GM12892 (cell line): Measurements from ENCODE around the gene PLSCR3.

ENCODE experiments used
- DNase-seq: peaks from one replicate; pipeline ENCODE4 v3.0.0; 2011; ENCODE audit not compliant: insufficient read length
- FAIRE-seq: peaks from 2 replicates; lab custom pipeline; 2011; peaks lifted over from hg19 to GRCh38; lab: Jason Lieb, UNC
- POLR2A ChIP-seq: IDR thresholded peaks from 2 replicates; pipeline ENCODE4 v1.6.1; 2011; ENCODE audit warnings: low read depth, low read length, control low read depth
- POLR2AphosphoS5 ChIP-seq: IDR thresholded peaks from 2 replicates; pipeline ENCODE4 v1.6.1; 2011; ENCODE audit warnings: low read depth, low read length, control low read depth
- TAF1 ChIP-seq: IDR thresholded peaks from 2 replicates; pipeline ENCODE4 v1.6.1; 2011; ENCODE audit warnings: low read depth, mild to moderate bottlenecking, control low read depth, low read length, borderline replicate concordance

Gene PLSCR3

DNA sequence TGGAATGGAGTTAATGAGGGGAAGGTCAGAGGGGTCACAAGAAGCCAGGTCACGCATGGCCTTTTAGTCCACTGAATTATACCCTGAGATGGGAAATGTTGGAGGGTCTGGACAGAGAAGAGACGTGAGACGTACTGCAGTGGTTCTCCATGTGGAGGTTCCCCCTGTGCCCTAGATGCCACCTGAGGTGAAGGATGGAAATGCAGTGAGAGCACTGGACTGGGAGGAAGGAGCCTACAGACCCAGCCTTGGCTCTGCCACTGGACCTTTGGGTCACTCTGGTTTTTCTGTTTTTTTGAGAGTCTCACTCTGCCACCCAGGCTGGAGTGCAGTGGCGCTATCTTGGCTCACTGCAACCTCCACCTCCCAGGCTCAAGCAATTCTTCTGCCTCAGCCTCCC is 1.8 kb upstream of the PLSCR3 start:
- DNase-seq (no peak), FAIRE-seq (no peak)
- no peak for TF ChIP-seq POLR2AphosphoS5

DNA sequence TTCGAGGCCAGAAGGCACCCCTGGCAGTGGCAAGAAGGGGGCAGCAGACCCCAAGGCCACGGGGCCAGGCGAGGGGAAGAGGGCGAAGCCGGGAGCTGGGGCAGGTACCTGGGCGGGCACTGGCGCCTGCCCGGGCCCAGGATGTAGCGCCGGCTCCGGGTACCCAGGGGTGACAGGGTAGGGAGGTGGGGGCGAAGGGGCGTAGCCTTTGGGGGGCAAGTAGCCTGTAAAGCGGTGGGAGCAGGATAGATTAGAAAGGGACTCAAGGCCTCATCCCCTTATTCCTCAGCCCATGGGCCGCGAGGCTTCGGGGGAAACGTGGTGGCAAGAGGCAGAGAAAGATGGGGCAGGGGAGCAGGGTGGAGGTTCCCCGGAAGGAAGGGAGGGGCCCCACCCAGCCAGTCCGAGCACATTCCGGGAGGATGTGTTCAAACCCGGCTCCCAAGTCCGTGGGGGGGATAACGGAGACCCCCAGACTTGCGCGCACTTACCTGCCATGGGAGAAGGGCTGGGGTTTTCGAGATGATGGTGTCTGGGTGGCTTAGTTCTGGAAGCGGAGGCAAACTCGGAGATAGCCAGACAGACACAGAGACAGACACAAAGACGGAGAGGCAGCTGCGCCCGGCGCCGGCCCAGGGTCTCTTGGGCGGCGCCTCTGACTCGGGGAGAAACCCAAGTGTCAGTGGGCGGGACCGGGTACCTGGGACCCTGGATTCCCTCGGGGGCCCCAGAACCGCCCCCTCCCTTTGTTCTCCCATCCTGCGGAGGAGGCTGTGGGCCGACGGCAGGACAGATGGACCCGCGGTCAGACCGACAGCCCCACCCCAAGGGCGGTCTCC is 493 bp downstream of the PLSCR3 start:
- FAIRE-seq = peak; percentile 9

DNA sequence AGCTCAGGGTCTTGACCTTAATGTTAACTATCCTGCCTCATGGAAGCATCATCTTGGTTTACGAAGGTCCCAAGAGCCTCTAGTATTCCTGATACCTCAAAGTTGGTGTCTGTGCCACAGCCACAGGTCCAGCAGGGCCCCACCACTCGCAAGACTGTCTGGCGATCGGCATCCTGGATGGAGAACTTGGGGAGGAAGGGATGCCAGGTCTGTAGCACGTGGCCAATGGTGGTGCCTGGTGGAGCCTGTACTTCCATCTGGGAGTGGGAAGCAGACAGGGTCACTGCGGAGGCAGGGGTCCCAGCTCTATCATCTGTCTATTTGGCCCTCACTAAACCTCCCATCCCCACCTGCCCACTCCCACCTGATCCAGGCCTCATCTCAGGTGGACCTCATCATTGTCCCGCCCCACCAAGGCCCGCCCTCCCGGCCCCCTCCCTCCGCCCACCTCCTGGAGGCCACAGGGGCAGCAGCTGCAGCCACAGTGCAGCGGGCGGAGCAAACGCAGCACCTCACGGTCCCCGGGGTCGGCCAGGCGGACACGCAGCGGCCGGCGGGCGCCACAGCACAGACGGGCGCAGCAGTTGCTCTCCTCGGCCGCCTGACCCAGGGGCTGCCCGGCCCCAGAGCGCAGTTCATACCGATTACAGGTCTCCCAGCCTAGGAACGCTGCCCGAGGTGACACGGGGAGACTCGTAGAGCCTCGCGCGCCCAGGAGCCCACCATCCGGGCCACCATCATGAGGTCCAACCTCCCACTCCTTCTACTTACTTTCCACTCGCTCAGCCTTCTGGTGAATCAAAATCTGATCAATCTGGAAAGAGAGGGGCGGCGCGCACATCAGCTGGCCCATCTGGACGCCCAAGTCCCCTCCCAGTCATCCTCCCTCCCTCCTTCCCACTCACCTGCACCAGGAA is 1.4 kb downstream of the PLSCR3 start:
- TF ChIP-seq POLR2AphosphoS5 = no peak
- no peak for TF ChIP-seq TAF1
- TF ChIP-seq POLR2A = no peak
- DNase-seq (no peak), FAIRE-seq (no peak)

More for the DNA sequence above, 493 bp downstream of the PLSCR3 start:
- peak; percentile 63 for DNase-seq
- TF ChIP-seq TAF1 (no peak), POLR2AphosphoS5 (no peak), POLR2A (no peak)

DNA sequence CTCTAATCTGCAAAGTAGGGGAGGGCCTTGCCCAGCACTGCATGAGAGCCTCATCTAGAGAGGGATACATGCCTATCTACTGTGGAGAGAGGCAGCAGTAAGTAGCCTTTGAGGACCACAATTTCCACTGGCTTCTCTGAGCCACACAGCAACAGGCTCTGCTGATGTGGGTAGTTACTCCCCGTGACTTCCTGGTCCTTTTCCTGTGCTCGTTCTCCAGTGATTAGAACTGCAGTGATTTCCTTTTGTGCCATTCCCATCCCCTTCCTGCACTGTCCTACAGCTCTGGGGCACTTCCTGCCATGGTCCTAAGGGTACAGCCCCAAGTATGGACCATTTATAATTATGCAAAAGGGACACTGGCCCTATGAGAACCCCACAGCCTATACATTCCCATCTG is 3.0 kb downstream of the PLSCR3 start:
- FAIRE-seq = no peak
- DNase-seq = no peak
- TF ChIP-seq POLR2A = no peak
- no peak for TF ChIP-seq POLR2AphosphoS5
- TF ChIP-seq TAF1 = no peak

DNA sequence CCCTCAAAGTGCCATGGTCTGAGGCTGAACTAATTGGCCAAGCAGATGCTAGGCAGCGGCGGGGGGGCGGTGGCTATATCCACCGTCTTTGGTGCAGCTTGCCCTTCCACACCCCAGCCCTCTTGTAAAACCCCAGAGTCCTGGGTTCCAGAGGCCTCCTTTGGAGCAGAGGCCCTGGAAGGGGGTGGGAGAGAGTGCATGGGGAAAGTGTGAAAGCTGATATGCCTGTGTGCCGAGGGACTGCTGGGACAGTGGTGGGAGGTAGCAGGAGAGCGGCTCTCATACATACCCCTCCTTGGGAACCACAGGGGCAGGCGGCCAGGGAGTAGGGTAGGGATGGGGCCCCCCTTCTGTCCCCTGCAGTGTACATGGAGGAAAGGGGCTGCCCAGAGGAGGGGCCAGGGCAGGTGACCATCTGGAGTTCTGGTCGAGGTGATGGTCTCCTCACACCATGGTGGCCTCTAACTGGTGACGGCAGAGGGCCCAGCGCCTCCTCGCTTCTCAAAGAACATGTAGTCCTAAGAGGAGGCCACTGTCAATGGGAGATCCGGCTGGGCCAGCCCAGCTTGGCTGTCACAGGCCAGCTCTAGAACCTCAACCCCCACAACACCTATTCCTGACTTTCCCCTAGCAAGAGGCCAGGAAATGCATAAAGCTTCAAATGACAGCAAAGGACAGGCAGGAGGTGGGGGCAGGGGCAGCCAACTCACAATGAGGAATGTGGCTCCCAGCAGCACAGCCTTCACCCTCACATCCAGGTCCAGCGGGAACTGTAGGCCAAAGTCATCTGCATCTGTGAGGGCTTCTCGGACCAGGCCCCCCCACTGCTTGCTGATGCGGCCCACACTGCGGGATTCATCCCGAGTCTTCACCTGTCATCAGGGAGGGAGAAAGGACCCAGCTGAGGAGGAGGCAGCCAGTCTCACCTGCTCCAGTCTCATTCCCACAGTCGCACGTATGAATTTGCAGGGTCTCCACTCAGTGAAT is 4.1 kb downstream of the PLSCR3 start:
- TF ChIP-seq POLR2A (no peak), POLR2AphosphoS5 (no peak), TAF1 (no peak)
- FAIRE-seq (no peak), DNase-seq (no peak)

DNA sequence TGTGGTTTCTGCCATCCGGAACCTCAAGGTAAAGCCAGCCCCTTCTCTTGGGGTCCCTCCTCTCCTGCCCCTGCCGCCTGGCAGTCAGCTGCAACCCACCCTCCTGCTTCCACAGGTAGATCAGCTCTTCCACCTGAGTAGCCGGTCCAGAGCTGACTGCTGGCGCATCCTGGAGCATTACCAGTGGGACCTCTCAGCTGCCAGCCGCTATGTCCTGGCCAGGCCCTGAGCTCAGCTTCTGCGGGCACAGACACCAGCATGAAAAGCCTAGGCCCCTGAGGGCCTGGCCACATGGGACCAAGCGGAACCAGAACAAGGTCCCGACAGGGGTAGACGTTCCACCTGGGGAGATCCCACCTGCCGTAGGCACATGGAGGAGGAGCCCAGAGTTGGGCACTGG is 5.5 kb downstream of the PLSCR3 start:
- no peak for TF ChIP-seq POLR2AphosphoS5
- TF ChIP-seq TAF1 = no peak
- no peak for TF ChIP-seq POLR2A
- DNase-seq (no peak), FAIRE-seq (no peak)

DNA sequence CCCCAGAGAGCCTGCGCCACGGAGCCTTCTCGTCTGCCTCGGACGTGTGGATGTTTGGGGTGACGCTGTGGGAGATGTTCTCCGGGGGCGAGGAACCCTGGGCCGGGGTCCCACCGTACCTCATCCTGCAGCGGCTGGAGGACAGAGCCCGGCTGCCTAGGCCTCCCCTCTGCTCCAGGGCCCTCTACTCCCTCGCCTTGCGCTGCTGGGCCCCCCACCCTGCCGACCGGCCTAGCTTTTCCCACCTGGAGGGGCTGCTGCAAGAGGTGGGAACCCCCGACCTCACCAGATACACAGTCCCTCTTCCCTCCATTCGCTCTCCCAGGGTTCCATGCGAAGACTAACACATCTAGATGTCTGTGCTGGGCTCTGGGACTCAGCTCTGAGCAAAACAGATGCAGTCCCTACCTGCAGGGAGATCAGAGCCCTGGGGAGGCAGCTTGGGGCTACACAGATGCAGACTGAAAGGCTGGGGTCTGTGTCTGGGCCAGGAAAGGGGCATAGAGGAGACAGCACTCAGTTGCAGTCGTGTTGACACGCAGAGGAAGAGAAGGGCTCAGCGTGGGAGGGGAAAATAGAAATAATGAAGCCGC is 9.7 kb downstream of the PLSCR3 start:
- DNase-seq = no peak
- no peak for TF ChIP-seq TAF1
- no peak for TF ChIP-seq POLR2AphosphoS5
- no peak for TF ChIP-seq POLR2A
- peak; percentile 81 for FAIRE-seq

DNA sequence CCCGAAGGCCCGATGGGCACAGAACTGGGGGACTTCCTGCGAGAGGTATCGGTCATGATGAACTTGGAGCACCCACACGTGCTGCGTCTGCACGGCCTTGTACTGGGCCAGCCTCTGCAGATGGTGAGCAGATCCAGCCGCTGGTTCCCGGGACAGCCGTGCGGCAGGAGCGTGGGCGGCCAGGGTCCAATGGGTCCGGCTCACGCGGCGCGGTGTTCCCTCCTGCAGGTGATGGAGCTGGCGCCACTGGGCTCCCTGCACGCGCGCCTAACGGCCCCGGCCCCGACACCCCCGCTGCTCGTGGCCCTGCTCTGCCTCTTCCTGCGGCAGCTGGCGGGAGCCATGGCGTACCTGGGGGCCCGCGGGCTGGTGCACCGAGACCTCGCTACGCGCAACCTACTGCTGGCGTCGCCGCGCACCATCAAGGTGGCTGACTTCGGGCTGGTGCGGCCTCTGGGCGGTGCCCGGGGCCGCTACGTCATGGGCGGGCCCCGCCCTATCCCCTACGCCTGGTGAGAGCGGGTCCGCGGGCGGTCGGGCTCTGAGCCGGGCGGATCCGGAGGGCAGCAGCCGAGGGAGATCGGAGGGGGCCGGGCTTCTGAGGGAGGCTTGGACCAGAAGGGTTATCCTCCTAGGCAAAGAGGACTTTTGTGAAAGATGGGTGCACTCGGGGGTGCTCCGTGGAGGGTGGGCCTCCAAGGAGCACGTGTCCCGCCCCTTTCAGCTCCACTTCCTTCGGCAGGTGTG is 10.4 kb downstream of the PLSCR3 start:
- DNase-seq (peak; percentile 96), FAIRE-seq (peak; percentile 50)
- no peak for TF ChIP-seq POLR2A
- no peak for TF ChIP-seq POLR2AphosphoS5
- no peak for TF ChIP-seq TAF1

DNA sequence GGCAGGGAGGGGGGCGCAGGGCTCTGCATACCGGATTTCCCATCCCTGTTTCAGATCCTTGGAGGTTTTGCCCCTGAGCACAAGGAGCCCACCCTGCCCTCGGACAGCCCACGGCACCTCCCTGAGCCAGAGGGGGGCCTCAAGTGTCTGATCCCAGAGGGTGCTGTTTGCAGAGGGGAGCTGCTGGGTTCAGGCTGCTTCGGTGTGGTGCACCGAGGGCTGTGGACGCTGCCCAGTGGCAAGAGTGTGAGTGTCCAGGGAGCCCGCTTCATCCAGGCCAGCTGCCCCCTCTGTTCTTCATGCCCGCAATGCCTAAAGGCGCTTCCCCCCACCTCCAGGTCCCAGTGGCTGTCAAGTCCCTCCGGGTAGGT is 11.0 kb downstream of the PLSCR3 start:
- DNase-seq (no peak), FAIRE-seq (no peak)
- TF ChIP-seq POLR2AphosphoS5 (no peak), TAF1 (no peak), POLR2A (no peak)

DNA sequence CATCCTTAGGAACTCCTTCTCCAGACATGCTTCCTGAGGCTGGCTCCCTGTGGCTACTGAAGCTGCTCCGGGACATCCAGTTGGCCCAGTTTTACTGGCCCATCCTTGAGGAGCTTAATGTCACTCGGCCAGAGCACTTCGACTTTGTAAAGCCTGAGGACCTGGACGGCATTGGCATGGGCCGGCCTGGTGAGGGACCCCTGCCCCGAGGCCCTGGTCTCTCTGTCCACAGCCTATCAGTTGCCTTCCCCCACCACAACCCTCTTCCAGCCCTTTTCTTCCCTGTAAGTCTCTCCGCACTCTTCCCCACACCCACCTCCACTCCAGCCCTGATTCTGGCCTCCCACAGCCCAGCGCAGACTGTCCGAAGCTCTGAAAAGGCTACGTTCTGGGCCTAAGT is 11.4 kb downstream of the PLSCR3 start:
- no peak for FAIRE-seq
- DNase-seq = no peak
- TF ChIP-seq TAF1 (no peak), POLR2A (no peak), POLR2AphosphoS5 (no peak)
